ENCODE measurements around the gene BRCA2.

BRCA2 gene

DNA sequence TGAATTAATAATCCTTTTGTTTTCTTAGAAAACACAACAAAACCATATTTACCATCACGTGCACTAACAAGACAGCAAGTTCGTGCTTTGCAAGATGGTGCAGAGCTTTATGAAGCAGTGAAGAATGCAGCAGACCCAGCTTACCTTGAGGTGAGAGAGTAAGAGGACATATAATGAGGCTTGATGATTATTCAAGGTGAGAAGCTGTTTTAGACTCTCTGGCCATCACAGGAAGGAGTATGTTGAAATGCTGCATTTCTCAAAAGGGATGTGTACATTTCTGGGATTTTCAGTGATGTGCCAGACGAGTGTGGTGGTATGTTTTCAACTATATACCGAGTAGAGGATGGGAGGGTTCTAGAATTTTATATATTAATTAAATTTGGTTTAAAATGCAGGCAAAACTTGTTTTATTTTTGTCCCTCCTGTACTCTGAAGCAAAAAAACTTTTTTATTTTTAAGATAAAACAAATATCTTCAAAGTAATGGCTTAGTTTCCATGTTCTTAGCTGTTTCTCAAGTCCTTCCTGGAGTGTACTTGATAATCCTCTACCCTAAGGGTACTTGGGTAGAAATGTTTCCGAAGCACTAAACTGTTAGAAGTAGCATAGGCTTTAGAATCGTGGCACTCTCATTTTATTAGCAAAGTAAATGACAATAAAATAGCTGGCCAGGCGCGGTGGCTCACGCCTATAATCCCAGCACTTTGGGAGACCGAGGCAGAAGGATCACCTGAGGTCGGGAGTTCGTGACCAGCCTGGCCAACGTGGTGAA lies 61.5 kb downstream of the BRCA2 start:
- TF ChIP-seq, protein P1, sequence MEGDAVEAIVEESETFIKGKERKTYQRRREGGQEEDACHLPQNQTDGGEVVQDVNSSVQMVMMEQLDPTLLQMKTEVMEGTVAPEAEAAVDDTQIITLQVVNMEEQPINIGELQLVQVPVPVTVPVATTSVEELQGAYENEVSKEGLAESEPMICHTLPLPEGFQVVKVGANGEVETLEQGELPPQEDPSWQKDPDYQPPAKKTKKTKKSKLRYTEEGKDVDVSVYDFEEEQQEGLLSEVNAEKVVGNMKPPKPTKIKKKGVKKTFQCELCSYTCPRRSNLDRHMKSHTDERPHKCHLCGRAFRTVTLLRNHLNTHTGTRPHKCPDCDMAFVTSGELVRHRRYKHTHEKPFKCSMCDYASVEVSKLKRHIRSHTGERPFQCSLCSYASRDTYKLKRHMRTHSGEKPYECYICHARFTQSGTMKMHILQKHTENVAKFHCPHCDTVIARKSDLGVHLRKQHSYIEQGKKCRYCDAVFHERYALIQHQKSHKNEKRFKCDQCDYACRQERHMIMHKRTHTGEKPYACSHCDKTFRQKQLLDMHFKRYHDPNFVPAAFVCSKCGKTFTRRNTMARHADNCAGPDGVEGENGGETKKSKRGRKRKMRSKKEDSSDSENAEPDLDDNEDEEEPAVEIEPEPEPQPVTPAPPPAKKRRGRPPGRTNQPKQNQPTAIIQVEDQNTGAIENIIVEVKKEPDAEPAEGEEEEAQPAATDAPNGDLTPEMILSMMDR (conservative IDR thresholded peaks at IDR 0.05) = no peak
- H3K27ac ChIP-seq = no peak overlapping the region

DNA sequence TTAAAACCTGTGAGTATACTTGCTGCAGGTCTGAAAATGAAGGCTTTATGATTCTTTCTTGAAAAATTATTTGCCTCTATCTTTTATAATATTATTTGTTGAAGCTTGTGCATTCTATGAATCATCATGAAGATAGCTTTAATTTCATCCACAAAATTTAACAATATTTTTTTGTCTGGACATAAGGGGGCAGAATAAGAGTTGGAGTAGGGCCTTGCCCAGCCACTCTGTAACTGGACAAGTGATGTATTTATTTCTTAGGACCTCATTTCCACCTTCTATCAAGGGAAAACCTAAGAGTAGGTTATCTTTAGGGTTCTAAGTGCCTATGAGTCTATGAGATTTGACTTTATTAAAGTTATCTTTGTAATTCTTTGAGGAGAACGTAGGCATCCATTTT lies 62.7 kb downstream of the BRCA2 start:
- TF ChIP-seq, protein P1 (conservative IDR thresholded peaks at IDR 0.05) = peak; percentile 42
- no peak overlapping the region for H3K27ac ChIP-seq

DNA sequence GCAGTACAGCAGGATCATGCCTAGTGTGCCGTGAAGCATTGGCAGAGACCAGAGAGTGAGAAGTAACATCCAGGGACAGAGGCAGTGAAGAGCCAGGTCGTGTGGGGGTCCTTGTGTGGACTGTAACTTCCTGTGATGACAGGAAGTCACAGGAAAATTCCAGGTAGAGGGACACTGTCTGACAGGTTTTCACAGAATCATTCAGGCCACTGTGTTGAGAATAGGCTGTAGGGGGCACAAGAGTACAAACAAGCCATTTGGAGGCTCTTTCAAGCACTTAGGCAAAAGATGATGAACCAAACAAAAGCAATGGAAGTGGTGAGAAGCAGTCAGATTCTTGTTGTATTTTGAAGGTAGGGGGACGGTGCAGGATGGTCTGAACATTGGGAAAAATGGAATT lies 66.2 kb downstream of the BRCA2 start:
- TF ChIP-seq, protein P1 (conservative IDR thresholded peaks at IDR 0.05) = peak; percentile 70
- H3K27ac ChIP-seq = no peak overlapping the region

DNA sequence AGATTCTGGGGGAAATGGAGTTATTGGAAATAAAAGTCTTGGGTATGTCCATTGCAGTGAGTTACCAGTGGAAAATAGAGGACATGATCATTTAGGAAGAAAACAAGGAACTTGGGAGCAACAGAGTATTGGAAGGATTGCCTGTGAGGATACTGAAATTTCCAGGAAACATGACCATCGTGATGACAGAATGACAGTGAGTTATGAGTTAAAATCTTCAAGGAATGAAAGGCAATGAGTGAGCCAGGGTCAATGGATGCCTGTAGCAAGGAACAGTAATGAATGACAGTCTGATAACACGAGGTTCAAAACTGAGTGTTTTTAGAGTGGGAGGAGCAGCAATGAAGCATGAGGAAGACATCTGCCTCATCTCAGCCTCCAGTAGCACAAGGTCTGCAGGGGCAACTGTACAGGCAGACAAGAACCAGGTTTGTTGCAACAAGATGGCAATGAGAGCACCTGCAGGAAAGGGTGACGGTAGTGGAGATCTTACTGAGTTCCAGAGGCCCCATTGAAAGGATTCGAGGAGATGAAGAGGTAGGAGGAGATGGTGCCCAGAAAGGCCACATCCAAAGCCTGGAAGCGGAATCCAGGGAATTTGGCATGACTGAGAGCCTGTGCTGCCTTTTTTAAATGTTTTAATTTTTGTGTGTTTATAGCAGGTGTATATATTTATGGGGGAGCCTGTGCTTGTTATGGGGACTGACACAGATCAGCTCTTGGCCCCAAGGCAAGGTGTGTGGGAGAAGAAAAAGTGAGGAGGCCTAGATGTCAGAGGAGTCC lies 68.7 kb downstream of the BRCA2 start:
- TF ChIP-seq, protein P1 (conservative IDR thresholded peaks at IDR 0.05) = no peak
- H3K27ac ChIP-seq = no peak overlapping the region

DNA sequence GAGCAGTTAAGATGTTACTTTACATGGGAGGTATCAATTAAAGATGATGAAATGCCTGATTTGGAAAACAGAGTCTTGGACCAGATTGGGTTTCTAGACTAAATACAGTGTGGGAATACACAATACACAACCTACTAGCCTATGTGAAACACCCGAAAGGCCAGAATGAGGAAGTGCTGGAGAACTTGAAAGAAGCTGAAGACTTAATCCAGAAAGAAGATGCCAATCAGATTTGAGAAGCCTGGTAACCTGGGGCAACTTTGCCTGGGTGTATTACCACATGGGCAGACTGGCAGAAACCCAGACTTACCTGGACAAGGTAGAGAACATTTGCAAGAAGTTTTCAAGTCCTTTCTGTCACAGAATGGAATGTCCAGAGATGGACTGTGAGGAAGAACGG lies 69.4 kb downstream of the BRCA2 start:
- TF ChIP-seq, protein P1 (conservative IDR thresholded peaks at IDR 0.05) = no peak

DNA sequence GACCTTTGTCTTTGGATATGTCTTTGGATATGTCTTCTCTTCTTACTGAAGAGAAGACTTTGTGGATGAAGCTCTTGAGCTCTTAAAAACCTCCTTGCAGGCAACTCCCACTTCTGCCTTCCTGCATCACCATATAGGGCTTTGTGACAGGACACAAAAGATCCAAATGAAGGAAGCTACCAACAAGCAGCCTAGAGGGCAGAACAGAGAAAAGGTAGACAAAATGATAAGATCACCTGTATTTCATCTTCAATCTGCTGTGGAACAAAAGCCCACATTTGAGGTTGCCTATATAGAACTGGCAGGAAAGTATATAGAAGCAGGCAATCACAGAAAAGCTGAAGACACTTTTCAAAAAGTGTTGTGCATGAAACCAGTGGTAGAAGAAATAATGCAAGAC lies 70.1 kb downstream of the BRCA2 start:
- TF ChIP-seq, protein P1 (conservative IDR thresholded peaks at IDR 0.05) = no peak
- no peak overlapping the region for H3K27ac ChIP-seq

More for the DNA sequence above, 69.4 kb downstream of the BRCA2 start:
- no peak overlapping the region for H3K27ac ChIP-seq

DNA sequence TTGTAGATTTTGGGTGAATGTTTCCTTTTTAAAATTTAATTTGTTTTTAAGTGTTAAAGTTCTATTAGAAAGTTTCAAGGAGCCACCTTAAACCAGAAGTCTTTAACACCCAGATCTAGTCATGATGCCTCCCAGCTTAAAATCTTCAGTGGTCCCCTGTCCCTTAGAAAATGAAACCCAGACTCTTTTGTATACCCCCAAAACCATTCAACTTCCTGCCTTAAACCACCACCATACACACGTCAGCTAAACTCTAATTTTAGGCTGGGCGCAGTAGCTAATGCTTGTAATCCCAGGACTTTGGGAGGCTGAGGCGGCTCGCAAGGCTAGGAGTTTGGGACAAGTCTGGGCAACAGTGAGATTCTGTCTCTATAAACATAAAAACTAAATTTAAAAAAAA lies 74.7 kb downstream of the BRCA2 start:
- TF ChIP-seq, protein P1 (conservative IDR thresholded peaks at IDR 0.05) = no peak
- H3K27ac ChIP-seq = no peak overlapping the region

Measured in VCaP (cell line).